ENCODE measurements around the gene GOLPH3L.

GRCh38 chr1:150619576-150620509 is 77.1 kb downstream of the GOLPH3L start:
- TF ChIP-seq POLR2AphosphoS5 (IDR thresholded peaks at IDR 0.05) = peak in 1 of 3 donors; percentile 26
- peak in 2 of 7 experiments; percentile 33 to 41 for TF ChIP-seq CTCF (IDR thresholded peaks at IDR 0.05)
- no peak for TF ChIP-seq EP300 (IDR thresholded peaks at IDR 0.05)
- TF ChIP-seq POLR2A (IDR thresholded peaks at IDR 0.05) = no peak
